CD4-positive, alpha-beta T cell treated with Interleukin-4 for 1 hour (primary cell): ENCODE data around the gene TMEFF2.

Experiments used
- DNase-seq, 2 donors: peaks; one replicate each; pipeline ENCODE4 v3.0.0-alpha.2; 2020 to 2022

The TMEFF2 gene, protein sequence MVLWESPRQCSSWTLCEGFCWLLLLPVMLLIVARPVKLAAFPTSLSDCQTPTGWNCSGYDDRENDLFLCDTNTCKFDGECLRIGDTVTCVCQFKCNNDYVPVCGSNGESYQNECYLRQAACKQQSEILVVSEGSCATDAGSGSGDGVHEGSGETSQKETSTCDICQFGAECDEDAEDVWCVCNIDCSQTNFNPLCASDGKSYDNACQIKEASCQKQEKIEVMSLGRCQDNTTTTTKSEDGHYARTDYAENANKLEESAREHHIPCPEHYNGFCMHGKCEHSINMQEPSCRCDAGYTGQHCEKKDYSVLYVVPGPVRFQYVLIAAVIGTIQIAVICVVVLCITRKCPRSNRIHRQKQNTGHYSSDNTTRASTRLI

DNA sequence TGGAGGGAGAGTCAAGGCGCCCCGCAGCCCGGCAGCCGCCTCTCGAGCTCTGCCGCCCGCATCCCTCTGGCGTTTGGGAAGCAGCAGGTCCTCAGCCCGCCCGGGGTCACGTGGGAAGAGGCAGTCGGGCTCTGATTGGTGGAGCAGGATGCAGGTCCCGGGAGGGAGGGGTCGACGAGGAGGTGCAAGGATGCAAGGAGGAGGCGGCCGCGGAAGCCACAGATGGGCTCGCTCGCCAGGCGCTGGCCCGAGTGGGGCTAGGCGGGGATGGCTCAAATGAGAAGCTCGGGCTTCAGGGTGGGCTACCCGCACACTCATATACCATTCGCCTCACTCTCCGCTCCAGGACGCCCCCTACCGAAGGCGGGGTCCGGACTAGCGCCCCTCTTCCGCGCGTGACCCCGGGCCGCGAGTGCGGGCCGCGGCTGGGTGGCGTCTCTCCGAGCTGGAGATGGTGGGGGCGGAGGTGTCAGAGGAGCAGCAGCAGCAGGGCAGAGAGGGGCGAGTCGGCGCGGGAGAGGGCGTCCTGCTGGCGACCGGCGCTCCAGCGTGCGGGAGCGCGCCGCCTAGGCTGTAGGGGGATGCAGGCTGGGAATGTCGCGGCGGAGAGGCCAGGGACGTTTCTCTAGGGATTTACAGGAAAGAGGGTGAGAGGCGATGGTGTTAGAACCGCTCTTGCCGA is at the start of gene TMEFF2:
Gene TMEFF2 (minus strand): TSS at position 68 of the 682 bp plus-strand sequence. CDS start 409 bp downstream, outside the sequence.
- DNase-seq: peak; percentile 21 to 29

DNA sequence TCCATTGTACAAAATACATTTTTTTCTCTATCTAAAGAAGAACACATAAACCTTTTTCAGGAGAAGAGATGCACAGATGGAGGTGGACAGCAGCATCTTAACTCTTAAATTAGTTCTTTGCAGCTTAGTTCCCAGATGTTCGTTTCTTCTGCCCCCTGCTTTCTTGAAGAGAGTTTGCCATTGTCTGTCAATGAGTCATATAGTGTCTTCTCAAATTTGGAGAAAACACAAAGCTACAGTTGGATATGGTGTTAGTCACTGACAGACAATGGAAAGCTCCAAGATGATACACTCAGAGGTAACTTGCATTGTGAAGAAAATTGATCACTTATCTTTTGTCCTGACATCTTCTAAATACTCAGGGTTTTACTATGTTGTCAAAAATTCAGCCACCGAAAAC is 48.8 kb upstream of the TMEFF2 start:
- DNase-seq: no peak

DNA sequence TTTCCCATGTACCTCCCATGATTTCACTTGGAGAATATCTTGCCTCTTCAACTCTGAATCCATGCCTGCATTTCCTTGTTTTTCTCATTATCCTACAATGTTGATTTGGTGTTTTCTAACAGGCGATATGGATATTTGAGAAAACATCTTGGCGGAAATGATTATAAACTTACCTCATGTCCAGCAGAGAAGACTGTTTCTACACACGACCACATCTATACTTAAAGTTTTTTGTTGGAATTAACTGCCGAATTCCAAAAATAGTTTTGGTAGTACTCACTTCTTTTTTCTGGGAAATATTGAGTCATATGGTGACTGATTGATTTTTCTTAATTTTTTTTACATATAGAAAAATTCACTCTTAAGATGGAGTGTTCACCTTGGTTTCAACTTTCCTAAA is 41.4 kb upstream of the TMEFF2 start:
- no peak for DNase-seq

DNA sequence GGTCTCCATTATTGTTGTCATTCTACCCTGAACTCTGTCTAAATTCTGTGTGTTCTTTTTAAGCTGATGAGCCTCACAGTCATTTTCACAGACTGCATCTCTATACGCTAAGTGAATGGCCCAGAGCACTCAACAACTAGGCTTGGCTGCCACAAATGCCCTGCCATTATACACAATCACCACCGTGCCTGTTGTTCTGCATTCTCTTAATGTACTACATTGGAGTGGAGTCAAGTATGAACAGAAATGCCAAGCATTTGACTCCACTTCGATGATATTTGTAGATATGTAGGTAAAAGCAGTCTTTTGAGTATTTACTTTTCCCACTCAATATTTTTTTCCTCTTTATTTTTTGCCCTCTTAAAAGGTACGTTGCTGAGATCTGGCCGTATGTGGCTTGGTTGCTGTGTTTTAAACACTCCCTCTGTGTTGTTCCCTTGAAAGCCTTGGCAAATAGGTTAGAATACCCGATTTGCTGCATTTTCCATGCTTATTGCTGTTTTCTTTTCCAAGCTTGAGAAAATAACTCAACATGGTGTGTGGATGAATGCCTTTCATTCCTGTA is 36.2 kb upstream of the TMEFF2 start:
- no peak for DNase-seq

DNA sequence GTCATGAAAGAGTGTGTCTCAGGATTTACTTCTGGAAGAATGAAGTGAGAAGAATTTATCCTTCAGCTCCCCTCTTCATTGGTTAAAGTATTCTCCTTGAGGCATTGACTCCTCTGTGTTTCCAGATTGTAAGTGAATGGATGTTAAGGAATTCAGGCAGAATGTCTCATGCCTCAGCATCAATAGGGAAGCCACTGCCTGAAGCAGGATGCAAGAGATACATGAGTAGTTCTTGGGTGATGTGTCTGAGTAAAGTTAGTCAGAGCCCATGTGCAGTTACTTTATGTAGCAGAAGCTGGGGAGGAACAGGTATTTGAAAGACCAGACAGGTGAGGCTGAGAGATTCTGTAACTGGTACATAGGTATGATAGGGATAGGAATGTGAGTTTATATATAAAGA is 34.0 kb upstream of the TMEFF2 start:
- DNase-seq: no peak

DNA sequence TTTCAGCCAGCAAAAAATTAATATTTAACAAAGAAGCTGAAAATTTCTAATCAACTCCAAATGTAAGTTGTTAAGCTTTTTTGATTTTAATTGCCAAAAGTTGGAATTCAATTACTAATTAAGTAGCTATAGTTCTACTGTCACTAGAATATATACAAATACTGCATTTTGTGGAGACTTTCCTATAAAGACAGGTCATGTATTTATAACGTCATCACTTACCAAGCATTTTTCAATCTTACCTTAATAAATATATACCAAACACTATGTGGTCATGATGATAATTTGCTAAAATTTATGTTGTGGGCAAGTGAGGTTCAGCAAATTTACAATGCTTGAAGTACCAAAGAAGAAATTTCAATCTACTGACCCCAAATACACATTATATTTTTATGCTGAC is 24.2 kb upstream of the TMEFF2 start:
- no peak for DNase-seq

DNA sequence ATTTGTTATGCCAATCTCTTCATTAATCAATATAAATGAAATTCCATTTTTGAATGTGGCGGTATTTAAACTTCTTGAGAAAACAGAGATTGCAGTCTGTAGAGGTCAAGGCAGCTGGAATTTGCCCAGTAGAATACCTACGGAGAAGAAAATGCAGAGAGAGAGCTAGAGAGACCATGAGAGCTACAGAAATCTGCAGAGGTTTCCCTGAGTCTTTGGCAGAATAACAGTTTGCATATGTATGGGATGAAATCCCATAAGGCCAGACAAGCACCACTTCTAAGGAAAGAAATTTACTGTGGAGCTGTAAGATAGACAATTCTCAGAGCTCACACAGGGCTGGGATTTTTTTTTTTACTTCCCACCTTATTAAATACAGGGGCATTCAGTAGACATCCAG is 23.6 kb upstream of the TMEFF2 start:
- DNase-seq: no peak

DNA sequence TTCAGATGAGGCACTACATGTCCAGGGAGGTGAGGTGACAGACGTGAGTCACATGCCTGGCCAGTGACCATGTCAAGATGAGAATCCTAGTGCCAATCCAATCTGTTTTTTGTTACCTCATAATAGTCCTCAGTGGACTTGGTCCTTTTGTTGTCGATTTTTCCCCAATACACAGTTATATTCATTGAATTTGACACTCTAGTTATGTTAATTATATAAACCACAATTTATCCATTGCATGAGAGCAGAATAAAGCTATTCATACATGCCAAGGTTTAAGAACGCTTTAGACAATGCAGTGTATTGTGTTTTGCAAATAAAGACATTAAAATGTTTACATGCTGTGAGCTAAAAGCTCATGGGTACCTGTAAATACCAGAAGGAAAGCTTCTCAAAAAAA is 21.6 kb upstream of the TMEFF2 start:
- no peak for DNase-seq

DNA sequence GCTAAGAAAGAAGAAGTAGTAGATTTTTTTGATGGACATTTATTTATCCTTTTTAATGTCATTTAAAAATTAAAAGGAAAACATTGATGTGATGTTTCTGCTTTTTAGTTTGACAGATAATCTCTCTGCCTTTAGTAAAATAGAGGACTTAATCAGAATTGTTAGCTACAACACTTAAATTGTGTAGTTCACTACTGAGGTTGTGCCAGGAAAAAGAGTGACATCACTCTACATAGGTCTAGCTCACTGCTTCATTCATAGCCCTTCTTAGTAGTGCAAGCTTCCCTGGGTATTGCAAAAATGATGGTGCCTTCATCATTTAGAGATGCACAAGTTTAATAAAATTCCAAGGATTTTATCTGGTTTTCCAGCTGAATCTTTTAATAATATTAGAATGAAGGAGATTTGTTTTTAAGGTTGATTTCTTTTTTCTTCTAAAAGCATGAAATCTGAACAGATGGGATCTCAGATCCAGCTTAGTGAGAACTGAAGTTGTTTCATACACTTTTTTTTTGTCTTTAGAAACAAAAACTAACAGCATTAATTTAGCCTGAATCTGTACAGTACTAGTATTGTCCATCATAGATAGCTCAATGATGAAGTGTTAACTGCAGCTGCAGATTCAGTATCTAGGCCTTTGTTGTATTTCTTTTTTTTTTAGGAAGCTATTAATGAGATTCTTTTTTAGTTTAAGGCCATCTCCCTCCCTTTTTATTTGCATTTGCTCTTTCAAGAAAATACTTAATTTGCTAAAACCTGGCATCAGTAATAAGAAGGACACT is 20.6 kb upstream of the TMEFF2 start:
- DNase-seq: no peak

DNA sequence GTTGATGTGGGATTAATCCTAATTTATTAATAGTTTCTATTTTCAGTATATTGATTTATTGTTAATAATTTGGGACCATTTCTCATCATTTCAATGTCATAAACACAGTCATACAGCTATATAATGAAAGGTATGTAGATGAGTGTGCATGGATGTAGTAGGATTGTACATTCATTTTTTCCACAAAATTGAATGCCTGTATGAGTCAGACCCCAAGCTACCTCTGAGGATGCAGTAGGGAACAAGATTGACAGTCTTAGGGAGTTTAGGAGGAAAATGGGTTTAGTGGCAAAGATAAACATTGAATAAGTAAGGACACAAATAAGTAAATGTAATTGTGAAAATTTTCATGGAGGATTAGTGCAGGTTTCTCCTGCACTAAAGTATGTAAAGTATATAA is 14.1 kb upstream of the TMEFF2 start:
- no peak for DNase-seq

DNA sequence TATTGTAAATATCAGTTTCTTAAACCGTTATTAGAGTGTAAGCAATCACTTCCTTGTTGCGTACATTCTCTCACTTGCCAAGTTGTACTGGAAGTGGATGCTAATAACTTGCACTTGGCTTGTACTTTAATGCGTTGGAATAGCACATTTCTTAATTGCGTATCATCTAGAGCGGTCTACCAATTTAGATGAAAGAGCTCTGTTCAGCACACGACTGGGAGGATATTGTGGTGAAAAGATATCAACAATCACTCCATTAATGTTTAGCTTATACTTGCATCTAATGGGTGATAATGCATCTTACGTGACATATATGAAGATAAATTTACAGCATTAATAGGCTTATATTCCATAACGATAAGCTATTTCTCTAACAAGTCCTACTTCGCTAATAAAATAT is 11.7 kb upstream of the TMEFF2 start:
- DNase-seq: no peak

DNA sequence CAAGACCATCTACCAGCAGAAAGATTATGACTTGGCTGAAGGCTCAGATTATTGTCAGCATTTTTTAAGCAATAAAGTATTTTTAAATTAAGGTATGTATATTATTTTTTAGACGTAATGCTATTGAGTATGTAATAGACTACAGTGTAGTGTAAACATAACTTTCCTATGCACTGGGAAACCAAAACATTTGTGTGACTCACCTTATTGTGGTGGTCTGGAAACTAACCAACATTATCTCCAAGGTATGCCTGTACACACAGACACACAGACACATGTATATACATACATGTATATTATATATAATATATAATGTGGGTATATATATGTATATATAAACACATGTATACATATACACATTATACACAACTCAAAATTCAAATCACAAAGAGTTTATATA is 9.1 kb upstream of the TMEFF2 start:
- DNase-seq: no peak

DNA sequence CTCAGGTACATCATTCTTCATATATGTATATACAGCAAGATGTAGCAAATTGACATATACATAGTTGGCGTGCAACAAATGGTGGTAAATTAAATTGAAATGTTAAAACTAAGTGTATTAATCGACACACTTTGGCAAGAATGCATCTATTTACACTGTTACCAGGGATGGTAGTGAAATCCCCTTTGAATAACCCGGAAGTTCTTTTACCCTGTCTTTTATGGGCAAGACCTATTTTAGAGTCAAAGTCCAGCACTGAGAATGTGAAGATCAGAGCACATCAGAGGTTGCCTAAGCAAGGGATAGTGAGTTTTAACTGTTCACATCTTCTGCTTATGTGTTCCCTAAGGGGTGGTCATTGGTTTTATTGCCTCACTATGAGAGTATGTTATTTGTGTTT is 7.6 kb upstream of the TMEFF2 start:
- DNase-seq: no peak

DNA sequence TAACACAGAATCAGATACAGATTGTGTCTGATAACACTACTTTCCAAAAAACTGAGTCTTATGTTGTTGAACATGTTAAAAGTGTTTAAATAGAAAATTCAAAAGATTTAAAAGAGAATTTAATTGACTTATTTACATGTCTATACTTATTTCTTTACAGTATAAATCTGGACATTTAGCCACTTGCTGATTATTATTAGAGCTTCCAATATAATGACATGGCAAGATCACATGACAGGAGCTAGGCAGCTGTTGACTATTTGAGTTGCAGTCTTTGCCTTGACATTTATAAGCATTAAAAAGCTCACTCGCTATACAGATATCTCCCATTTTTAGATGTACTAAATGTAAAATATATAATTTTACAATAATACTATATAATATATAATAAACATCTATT is 6.4 kb upstream of the TMEFF2 start:
- DNase-seq: no peak

DNA sequence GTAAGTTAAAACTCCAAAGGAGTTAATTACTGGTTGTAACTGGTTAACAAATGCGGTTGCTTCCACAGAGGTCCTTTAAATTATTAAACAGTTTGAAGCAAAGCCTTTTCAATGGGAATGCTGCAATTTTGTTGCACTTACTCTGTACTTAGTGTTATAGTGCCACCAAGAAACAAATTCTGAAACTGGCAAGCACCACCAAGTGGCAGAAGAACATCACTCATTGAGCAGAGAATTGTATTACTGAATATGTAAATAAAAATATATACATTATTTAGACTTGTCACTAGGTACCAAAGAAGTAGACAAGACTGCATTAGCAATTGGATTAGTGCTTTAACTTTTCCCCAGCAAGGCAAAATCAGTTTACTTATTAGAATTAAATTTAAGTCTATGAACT is 2.6 kb upstream of the TMEFF2 start:
- DNase-seq: no peak

DNA sequence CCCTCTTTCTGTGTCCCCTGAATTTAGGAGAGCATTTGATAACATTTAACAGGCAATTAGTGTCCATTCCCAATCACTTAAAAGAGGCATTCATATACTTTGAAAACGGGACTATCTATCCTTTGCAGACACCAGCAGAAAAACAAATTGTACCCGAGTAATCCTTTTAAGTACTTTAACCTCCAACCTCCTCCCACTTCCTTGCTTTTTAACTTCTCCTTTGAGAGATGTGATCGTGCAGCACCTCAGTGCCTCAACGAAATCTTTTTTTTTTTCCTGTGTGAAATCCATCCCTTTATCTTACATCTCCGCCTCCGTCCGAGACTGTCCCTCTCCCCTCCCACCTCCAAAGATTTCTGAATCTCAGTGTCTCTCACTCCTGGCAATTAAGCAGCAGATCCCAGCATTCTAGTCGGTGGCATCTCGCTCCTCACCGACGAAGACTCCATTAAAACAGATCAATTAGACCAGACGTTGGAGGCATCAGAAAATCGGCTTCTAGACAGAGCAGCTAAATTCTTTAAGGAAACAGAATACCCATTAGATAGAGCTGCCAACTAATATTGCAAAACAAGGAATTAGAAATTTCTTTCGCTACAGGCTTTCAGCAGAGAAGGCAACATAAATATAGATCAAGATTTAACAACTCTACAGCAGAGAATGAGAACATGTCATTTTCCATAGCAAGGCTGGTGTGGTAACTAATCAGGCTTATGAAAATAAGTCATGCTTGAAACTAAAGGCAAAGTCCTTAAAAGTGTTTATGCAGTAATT is 1.9 kb upstream of the TMEFF2 start:
- DNase-seq: no peak

DNA sequence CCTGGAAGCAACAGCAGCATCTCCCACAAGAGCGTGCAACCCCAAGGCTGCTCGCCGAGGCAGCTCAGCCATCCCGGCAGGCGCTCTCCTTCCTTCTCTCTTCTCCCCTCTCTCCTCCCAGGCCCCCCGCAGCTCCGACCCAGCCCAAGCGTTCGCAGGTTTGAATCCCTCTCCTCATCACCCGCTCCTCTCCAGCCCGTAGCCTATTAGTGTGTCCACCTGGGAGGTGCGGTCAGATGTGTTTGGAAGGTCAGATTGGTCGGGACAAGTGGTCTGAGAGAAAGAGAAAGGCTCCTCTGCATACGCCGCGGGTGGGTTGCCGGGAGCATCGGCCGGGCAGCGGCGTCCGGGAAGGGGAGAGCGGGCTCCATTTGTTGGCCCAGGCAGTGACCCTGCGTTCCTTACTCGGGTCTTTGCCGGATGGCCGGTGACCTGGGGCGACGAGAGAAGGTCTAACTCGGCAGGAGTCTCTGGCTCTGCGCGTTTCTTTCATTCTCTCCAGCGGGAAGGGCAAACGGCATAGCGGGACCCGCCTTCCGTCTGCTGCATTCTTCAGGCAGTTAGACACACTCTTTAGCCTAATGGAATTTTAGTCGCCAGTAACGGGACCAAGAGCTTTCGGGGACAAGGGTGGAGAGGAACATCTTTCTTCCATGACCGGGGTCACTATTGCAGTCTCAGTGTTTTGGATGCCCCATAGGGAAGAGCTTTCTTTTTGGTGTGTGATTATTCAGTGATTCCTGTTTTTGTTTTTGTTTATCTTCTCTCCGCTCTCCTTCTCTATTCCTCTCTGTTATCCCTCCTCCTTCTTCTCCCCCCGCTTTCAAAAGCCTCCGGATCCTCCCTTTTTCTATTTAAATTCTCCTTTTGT is 1.1 kb upstream of the TMEFF2 start:
- peak in 1 of 2 donors; percentile 12 for DNase-seq

DNA sequence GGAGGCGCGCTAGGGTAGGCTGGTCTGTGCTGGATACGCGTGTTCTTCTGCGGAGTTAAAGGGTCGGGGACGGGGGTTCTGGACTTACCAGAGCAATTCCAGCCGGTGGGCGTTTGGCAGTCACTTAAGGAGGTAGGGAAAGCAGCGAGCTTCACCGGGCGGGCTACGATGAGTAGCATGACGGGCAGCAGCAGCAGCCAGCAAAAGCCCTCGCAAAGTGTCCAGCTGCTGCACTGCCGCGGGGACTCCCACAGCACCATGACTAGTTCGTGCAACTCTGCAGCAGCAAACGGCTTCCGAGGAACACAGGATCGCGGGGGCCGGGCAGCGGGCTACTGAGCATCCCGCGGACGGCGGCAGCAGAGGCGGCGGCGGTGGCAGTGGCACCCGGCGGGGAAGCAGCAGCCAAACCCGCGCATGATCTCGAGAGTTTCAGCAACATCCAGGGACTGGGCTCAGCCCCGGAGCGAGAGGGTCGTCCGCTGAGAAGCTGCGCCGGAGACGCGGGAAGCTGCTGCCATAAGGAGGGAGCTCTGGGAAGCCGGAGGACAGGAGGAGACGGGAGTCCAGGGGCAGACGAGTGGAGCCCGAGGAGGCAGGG is 368 bp downstream of the TMEFF2 start:
- no peak for DNase-seq

DNA sequence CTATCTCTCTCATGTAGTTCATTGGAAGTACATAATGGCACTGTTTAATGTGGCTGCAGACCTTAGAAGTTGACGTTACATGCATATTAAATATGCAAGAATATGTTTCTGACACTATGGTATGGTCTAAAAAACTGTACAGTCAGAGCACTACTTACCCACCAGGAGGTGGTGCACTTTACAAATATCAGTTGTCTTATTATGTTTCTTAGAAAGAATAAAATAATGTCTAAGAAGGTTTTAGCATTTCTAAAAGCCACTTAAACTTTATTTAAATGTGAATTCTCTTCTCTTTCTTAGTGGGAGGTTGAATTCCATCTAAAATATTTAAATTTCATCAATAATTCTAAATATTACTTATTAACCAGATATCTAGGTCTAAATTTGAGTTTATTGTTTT is 4.3 kb downstream of the TMEFF2 start:
- DNase-seq: no peak

DNA sequence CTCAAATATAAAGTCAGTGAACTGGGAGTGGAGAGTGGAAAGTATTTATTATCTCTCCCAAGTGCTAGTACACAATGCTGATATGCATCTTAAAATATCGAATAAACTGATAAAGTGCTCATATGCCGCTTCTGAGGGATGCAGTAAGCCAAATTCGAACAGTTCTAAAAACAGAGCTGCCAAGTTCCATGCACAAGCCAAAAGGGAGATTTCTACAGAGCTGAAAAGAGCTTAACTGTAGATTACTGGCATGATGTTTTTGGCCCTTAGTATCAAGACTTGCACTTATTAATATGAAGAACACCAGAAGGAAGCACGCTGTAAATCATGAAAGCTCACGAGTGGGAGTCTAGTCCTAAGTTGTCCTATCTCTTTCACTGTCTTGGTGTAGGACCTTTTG is 7.9 kb downstream of the TMEFF2 start:
- no peak for DNase-seq

DNA sequence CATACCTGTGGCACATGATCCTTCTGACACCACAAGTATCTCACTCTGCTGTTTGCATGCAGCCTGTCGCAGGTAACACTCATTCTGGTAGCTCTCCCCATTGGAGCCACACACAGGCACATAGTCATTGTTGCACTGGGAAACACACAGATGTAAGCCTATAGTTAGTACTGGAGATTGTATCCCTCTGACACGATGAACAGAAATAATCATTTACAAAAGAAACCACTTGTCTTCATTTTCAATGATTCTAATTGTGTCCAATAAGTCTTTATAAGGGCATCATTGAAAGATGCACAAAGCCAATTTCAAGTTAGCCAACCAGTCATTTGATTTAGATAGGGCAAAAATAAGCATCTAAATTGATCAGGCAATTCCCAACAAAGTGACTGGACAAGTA is 10.4 kb downstream of the TMEFF2 start:
- DNase-seq: no peak
